ENCODE measurements around the gene MEF2A. TPM values are rescaled to one million over a fixed set of nuclear protein-coding genes. Genes with fewer than 3 reads are reported as not detected.

MEF2A gene
- total RNA-seq, 1 experiment from 2014 or later: 19.6 TPM

DNA sequence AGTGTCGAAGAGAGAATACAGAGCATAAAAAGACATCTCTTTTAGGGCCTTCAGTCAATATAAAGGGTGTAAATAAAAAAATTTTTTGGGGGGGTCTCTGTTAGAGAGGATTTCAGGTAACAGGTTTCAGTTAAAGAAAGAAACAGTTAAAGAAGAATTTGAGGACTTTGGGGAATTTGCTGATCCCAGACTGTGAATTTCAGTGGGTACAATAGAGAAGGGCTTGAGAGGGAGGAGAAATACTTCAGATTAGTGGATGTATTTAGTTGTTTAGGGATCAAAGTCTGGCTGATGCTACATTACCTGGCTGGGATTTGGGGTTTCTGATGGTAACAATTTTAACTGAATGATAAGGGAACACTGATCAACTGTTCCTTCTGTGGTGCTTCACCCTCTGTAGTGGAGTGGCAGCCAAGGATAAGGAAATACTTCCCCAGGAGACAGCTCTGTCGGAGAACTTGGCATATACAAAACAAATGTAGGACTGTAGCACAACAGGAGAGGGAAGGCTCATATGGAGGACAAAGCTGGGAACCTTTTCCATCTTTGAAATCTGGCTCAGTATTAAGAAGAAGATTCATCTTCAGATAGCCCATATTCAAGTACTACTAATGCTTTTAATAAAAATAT is 79.2 kb downstream of the MEF2A start:
- Mint-ChIP-seq H3K4me1 (ENCODE audit: low read depth, unreplicated experiment) (no peaks in the 10 kb centered on the region), H3K27me3 (ENCODE audit: insufficient read depth, unreplicated experiment) (no peaks in the 10 kb centered on the region), H3K9me3 (ENCODE audit: unreplicated experiment) (no peaks in the 10 kb centered on the region), H3K27ac (ENCODE audit: unreplicated experiment) (no peak overlapping the region), H3K36me3 (ENCODE audit: insufficient read depth, unreplicated experiment) (no peaks in the 10 kb centered on the region), H3K4me3 (ENCODE audit: unreplicated experiment) (no peak overlapping the region)
- H3K9me3 ChIP-seq: no peaks in the 10 kb centered on the region
- intact Hi-C loops (cut with micrococcal nuclease; ENCODE audit: unreplicated experiment): no loop called here
- no peaks in the 10 kb centered on the region for H3K4me1 ChIP-seq
- DNase-seq: no peak
- no peaks in the 10 kb centered on the region for H3K27me3 ChIP-seq (replicated peaks; ENCODE audit: control insufficient read depth, insufficient read depth, low read length)
- no peaks in the 10 kb centered on the region for H3K36me3 ChIP-seq (ENCODE audit: control insufficient read depth, insufficient read depth, low read length)
- TF ChIP-seq, protein P1, sequence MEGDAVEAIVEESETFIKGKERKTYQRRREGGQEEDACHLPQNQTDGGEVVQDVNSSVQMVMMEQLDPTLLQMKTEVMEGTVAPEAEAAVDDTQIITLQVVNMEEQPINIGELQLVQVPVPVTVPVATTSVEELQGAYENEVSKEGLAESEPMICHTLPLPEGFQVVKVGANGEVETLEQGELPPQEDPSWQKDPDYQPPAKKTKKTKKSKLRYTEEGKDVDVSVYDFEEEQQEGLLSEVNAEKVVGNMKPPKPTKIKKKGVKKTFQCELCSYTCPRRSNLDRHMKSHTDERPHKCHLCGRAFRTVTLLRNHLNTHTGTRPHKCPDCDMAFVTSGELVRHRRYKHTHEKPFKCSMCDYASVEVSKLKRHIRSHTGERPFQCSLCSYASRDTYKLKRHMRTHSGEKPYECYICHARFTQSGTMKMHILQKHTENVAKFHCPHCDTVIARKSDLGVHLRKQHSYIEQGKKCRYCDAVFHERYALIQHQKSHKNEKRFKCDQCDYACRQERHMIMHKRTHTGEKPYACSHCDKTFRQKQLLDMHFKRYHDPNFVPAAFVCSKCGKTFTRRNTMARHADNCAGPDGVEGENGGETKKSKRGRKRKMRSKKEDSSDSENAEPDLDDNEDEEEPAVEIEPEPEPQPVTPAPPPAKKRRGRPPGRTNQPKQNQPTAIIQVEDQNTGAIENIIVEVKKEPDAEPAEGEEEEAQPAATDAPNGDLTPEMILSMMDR (IDR thresholded peaks at IDR 0.05; ENCODE audit: insufficient read depth in 1 of 2, low read depth in 1 of 2, low read length in 1 of 2, severe bottlenecking in 1 of 2, unreplicated experiment in 1 of 2): no peak
- ChIA-PET CTCF (no interaction called here), POLR2A (interaction anchor here (0.6 kb wide), 1 partner anchor 540 kb away, joined by 3 read pairs; no protein-coding TSS in a partner anchor)
- no peak overlapping the region for H3K4me3 ChIP-seq (ENCODE audit: low read depth, low read length)
- no TSS peak for BruUV-seq (replicated peaks)

DNA sequence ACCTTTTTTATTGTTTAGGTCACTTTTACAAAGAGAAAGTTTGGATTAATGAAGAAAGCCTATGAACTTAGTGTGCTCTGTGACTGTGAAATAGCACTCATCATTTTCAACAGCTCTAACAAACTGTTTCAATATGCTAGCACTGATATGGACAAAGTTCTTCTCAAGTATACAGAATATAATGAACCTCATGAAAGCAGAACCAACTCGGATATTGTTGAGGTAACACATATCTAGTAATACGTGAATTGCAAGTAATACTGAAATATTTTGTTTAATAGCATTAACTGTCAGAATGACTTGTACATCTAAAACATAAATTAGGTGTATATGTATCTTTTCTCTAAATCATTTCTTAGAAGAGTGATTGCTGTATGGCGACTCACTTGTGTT is 79.8 kb downstream of the MEF2A start:
- TF ChIP-seq, protein P1 (IDR thresholded peaks at IDR 0.05; ENCODE audit: insufficient read depth in 1 of 2, low read depth in 1 of 2, low read length in 1 of 2, severe bottlenecking in 1 of 2, unreplicated experiment in 1 of 2): no peak
- Mint-ChIP-seq H3K27me3 (ENCODE audit: insufficient read depth, unreplicated experiment) (no peaks in the 10 kb centered on the region), H3K9me3 (ENCODE audit: unreplicated experiment) (no peaks in the 10 kb centered on the region), H3K36me3 (ENCODE audit: insufficient read depth, unreplicated experiment) (no peaks in the 10 kb centered on the region), H3K4me1 (ENCODE audit: low read depth, unreplicated experiment) (no peaks in the 10 kb centered on the region), H3K4me3 (ENCODE audit: unreplicated experiment) (no peak overlapping the region), H3K27ac (ENCODE audit: unreplicated experiment) (no peak overlapping the region)
- H3K36me3 ChIP-seq (ENCODE audit: control insufficient read depth, insufficient read depth, low read length): no peaks in the 10 kb centered on the region
- no peak overlapping the region for H3K4me3 ChIP-seq (ENCODE audit: low read depth, low read length)
- no peaks in the 10 kb centered on the region for H3K4me1 ChIP-seq
- ChIA-PET CTCF (no interaction called here), POLR2A (no interaction called here)
- no TSS peak for BruUV-seq (replicated peaks)
- intact Hi-C loops (cut with micrococcal nuclease; ENCODE audit: unreplicated experiment): no loop called here
- DNase-seq: no peak
- H3K9me3 ChIP-seq: no peaks in the 10 kb centered on the region
- no peaks in the 10 kb centered on the region for H3K27me3 ChIP-seq (replicated peaks; ENCODE audit: control insufficient read depth, insufficient read depth, low read length)

DNA sequence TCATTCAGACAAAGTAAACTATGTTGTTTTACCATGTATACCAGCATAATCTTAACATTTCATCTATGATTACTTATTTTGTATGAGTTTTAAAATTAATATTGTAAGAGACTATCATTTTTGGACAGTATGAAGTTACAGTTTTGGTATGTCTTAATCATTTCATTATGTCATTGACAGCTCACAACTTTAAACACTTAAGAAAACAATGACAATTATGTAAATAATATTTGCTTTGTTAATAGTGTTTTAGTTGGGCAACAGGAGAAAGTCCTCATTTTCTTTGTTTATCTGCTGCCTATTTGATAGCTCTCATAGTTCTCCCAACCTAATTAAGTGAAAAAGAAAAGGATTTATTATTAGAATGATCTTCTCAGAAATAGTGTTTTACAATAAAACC is 80.2 kb downstream of the MEF2A start:
- Mint-ChIP-seq H3K9me3 (ENCODE audit: unreplicated experiment) (no peaks in the 10 kb centered on the region), H3K27ac (ENCODE audit: unreplicated experiment) (no peak overlapping the region), H3K4me3 (ENCODE audit: unreplicated experiment) (no peak overlapping the region), H3K27me3 (ENCODE audit: insufficient read depth, unreplicated experiment) (no peaks in the 10 kb centered on the region), H3K4me1 (ENCODE audit: low read depth, unreplicated experiment) (no peaks in the 10 kb centered on the region), H3K36me3 (ENCODE audit: insufficient read depth, unreplicated experiment) (no peaks in the 10 kb centered on the region)
- DNase-seq: no peak
- intact Hi-C loops (cut with micrococcal nuclease; ENCODE audit: unreplicated experiment): no loop called here
- BruUV-seq (replicated peaks): no TSS peak
- Histone ChIP-seq H3K4me3 (ENCODE audit: low read depth, low read length) (no peak overlapping the region), H3K9me3 (no peaks in the 10 kb centered on the region), H3K27me3 (replicated peaks; ENCODE audit: control insufficient read depth, insufficient read depth, low read length) (no peaks in the 10 kb centered on the region), H3K36me3 (ENCODE audit: control insufficient read depth, insufficient read depth, low read length) (no peaks in the 10 kb centered on the region), H3K4me1 (no peaks in the 10 kb centered on the region)
- TF ChIP-seq, protein P1 (IDR thresholded peaks at IDR 0.05; ENCODE audit: insufficient read depth in 1 of 2, low read depth in 1 of 2, low read length in 1 of 2, severe bottlenecking in 1 of 2, unreplicated experiment in 1 of 2): no peak
- ChIA-PET CTCF (no interaction called here), POLR2A (no interaction called here)

Measured in Caco-2 (cell line).